ENCODE data around the gene LMX1B.
"Not testable (repeated sequence)": the region's sequence is repeated elsewhere in the genome, so short reads cannot be mapped to it uniquely, and the experiment has no call there.

LMX1B gene

GRCh38 chr9:126613651-126614050, at the start of gene LMX1B:
Gene LMX1B, plus strand, starts transcription at chr9:126613928. Its CDS starts 522 bp downstream, at chr9:126614450.
- DNase-seq (ENCODE audit: low read depth): peak; percentile 67

- no peak for DNase-seq (ENCODE audit: low read depth)
Observed at GRCh38 chr9:126564128-126564527, 49.6 kb upstream of the LMX1B start.

GRCh38 chr9:126564716-126565115, 49.0 kb upstream of the LMX1B start:
- no peak for DNase-seq (ENCODE audit: low read depth)

GRCh38 chr9:126565336-126566128, 48.2 kb upstream of the LMX1B start:
- no peak for DNase-seq (ENCODE audit: low read depth)

- DNase-seq (ENCODE audit: low read depth): no peak
Observed at GRCh38 chr9:126569036-126569435, 44.7 kb upstream of the LMX1B start.

- no peak for DNase-seq (ENCODE audit: low read depth)
Observed at GRCh38 chr9:126578029-126578428, 35.7 kb upstream of the LMX1B start.

GRCh38 chr9:126580319-126580718, 33.4 kb upstream of the LMX1B start:
- not testable (repeated sequence) for DNase-seq (ENCODE audit: low read depth)

- DNase-seq (ENCODE audit: low read depth): no peak
Observed at GRCh38 chr9:126581893-126582292, 31.8 kb upstream of the LMX1B start.

- no peak for DNase-seq (ENCODE audit: low read depth)
Observed at GRCh38 chr9:126582427-126582826, 31.3 kb upstream of the LMX1B start.

GRCh38 chr9:126583144-126583760, 30.5 kb upstream of the LMX1B start:
- DNase-seq (ENCODE audit: low read depth): no peak

- DNase-seq (ENCODE audit: low read depth): no peak
Observed at GRCh38 chr9:126584611-126585010, 29.1 kb upstream of the LMX1B start.

- no peak for DNase-seq (ENCODE audit: low read depth)
Observed at GRCh38 chr9:126586236-126586635, 27.5 kb upstream of the LMX1B start.

- DNase-seq (ENCODE audit: low read depth): no peak
Observed at GRCh38 chr9:126587187-126588185, 26.2 kb upstream of the LMX1B start.

GRCh38 chr9:126588491-126589168, 25.1 kb upstream of the LMX1B start:
- DNase-seq (ENCODE audit: low read depth): no peak

- no peak for DNase-seq (ENCODE audit: low read depth)
Observed at GRCh38 chr9:126589349-126589748, 24.4 kb upstream of the LMX1B start.

GRCh38 chr9:126591083-126591482, 22.6 kb upstream of the LMX1B start:
- no peak for DNase-seq (ENCODE audit: low read depth)

- no peak for DNase-seq (ENCODE audit: low read depth)
Observed at GRCh38 chr9:126591922-126592321, 21.8 kb upstream of the LMX1B start.

- DNase-seq (ENCODE audit: low read depth): no peak
Observed at GRCh38 chr9:126592461-126592860, 21.3 kb upstream of the LMX1B start.

GRCh38 chr9:126595982-126596381, 17.7 kb upstream of the LMX1B start:
- no peak for DNase-seq (ENCODE audit: low read depth)

- DNase-seq (ENCODE audit: low read depth): no peak
Observed at GRCh38 chr9:126599047-126599650, 14.6 kb upstream of the LMX1B start.

Measured in fibroblast of gingiva (primary cell).